Esophagus squamous epithelium (tissue), 4 donors: ENCODE measurements around the gene RPL7L1.

Experiments used
- CTCF ChIP-seq, 6 experiments: fragments of 450-650 bp in 4 of 6; fragments of 200-600 bp in 2 of 6; sonication (generic) in 2 of 6; IDR thresholded peaks; one replicate each; pipeline ENCODE4 v1.5.1; 2016 to 2019; ENCODE audit warnings: antibody characterized with exemption in 6 of 6, mild to moderate bottlenecking in 4 of 6, moderate library complexity in 4 of 6
- POLR2A ChIP-seq, 4 donors: fragments of 450-650 bp; IDR thresholded peaks; one replicate each; pipeline ENCODE4 v1.6.1; 2017; ENCODE audit warnings: antibody characterized with exemption in 4 of 4, mild to moderate bottlenecking in 4 of 4, moderate library complexity in 3 of 4

GRCh38 chr6:42915732-42916131 is 36.3 kb downstream of the RPL7L1 start, which contains the start of gene PTCRA:
- TF ChIP-seq CTCF (IDR thresholded peaks at IDR 0.05) (no peak), POLR2A (IDR thresholded peaks at IDR 0.05) (no peak)
